HCT116 (cell line): ENCODE data around the gene AMPD1. TPM values are rescaled to one million over a fixed set of nuclear protein-coding genes. Genes with fewer than 3 reads are reported as not detected.

Experiments
- ATAC-seq: fragments of 200-7000 bp; cut with Tn5 transposase; 2 replicates; pipeline ENCODE4 v1.9.1; 2020; ENCODE audit warnings: mild to moderate bottlenecking, moderate library complexity
- BruUV-seq: library from RNA; stranded (reverse); fragments of 400-500 nt; replicated peaks from 2 replicates; lab custom pipeline; 2021; lab: Mats Ljungman, UMichigan
- CTCF ChIA-PET: fragments of 300-600 bp; sonication (Branson Sonifier 250); formaldehyde crosslinking; loops from one replicate; lab custom pipeline; 2021; ENCODE audit warnings: antibody characterized with exemption; lab: Charles Lee
- POLR2A ChIA-PET: fragments of 300-600, 350-600 bp; sonication (Branson Sonifier 250); formaldehyde crosslinking; loops from one replicate; lab custom pipeline; 2021; ENCODE audit warnings: antibody characterized with exemption; lab: Charles Lee
- RAD21 ChIA-PET, 2 experiments: fragments of 300-600 bp; sonication (Branson Sonifier 250); formaldehyde crosslinking; loops; one replicate each; lab custom pipeline; 2023; ENCODE audit warnings: low total read pairs in 2 of 2; ENCODE audit not compliant: uncharacterized antibody in 2 of 2, unreplicated experiment in 2 of 2, low non-redundant PET in 1 of 2; lab: Charles Lee
- DNase-seq: peaks from one replicate; pipeline ENCODE4 v3.0.0-alpha.2; 2010; ENCODE audit warnings: low read depth, low spot score
- H2AFZ ChIP-seq: fragments of 200-600 bp; shearing (Covaris generic), sonication (generic); 2 replicates; pipeline ENCODE4 v1.6.1; 2017; ENCODE audit warnings: low read depth, mixed run types, mixed read lengths, antibody characterized with exemption, low read length; ENCODE audit not compliant: poor library complexity, severe bottlenecking
- H3K27ac ChIP-seq: 2 replicates; pipeline ENCODE4 v1.5.1; 2012; ENCODE audit warnings: low read depth, low read length
- H3K27me3 ChIP-seq: fragments of 200-600 bp; sonication (generic); 2 replicates; pipeline ENCODE4 v1.6.1; 2016; ENCODE audit warnings: mixed run types, low read length, mixed read lengths; ENCODE audit not compliant: insufficient read depth
- H3K36me3 ChIP-seq, 2 experiments: fragments of 200-500 bp in 1 of 2; fragments of 200-600 bp in 1 of 2; sonication (Bioruptor generic) in 1 of 2; sonication (generic) in 1 of 2; 2 replicates each; pipeline versions ENCODE4 v1.5.1 to v1.6.1; 2014 to 2016; ENCODE audit warnings: low read length in 2 of 2, inconsistent platforms in 1 of 2, mixed read lengths in 1 of 2, mixed run types in 1 of 2; ENCODE audit not compliant: insufficient read depth in 2 of 2, control insufficient read depth in 1 of 2
- H3K4me1 ChIP-seq, 2 experiments: fragments of 200-600 bp in 1 of 2; sonication (generic) in 1 of 2; 2 replicates each; pipeline versions ENCODE4 v1.5.1 to v1.6.1; 2012 to 2017; ENCODE audit warnings: low read length in 2 of 2, inconsistent platforms in 1 of 2, mild to moderate bottlenecking in 1 of 2, mixed read lengths in 1 of 2, mixed run types in 1 of 2, moderate library complexity in 1 of 2; ENCODE audit not compliant: insufficient read depth in 2 of 2, control insufficient read depth in 1 of 2
- H3K4me2 ChIP-seq: fragments of 200-600 bp; sonication (generic); 2 replicates; pipeline ENCODE4 v1.6.1; 2017; ENCODE audit warnings: mixed run types, low read length, mixed read lengths
- H3K4me3 ChIP-seq, 2 experiments: fragments of 200-600 bp in 1 of 2; sonication (generic) in 1 of 2; replicated peaks in 1 of 2; 2 replicates each; pipeline ENCODE4 v1.5.1; 2011 to 2016; ENCODE audit warnings: low read length in 2 of 2, control low read depth in 1 of 2, low read depth in 1 of 2, mild to moderate bottlenecking in 1 of 2, mixed read lengths in 1 of 2, mixed run types in 1 of 2
- H3K79me2 ChIP-seq: fragments of 200-600 bp; sonication (generic); 2 replicates; pipeline ENCODE4 v1.6.1; 2017; ENCODE audit warnings: mild to moderate bottlenecking, mixed run types, low read length, moderate library complexity, mixed read lengths; ENCODE audit not compliant: insufficient read depth
- H3K9ac ChIP-seq: fragments of 200-600 bp; sonication (generic); 2 replicates; pipeline ENCODE4 v1.6.1; 2016; ENCODE audit warnings: low read length, mixed read lengths
- H3K9me2 ChIP-seq: fragments of 200-600 bp; sonication (generic), shearing (Covaris generic); 2 replicates; pipeline ENCODE4 v1.6.1; 2017; ENCODE audit warnings: mixed run types, mild to moderate bottlenecking, moderate library complexity; ENCODE audit not compliant: insufficient read depth
- H3K9me3 ChIP-seq, 2 experiments: fragments of 200-500 bp in 1 of 2; fragments of 200-600 bp in 1 of 2; sonication (Bioruptor generic) in 1 of 2; sonication (generic) in 1 of 2; 2 replicates each; pipeline ENCODE4 v1.6.1; 2014 to 2017; ENCODE audit warnings: low read length in 2 of 2, mixed read lengths in 2 of 2, inconsistent platforms in 1 of 2, low read depth in 1 of 2, mild to moderate bottlenecking in 1 of 2, mixed run types in 1 of 2, moderate library complexity in 1 of 2; ENCODE audit not compliant: control insufficient read depth in 1 of 2, insufficient read depth in 1 of 2
- H4K20me1 ChIP-seq: fragments of 200-600 bp; sonication (generic), shearing (Covaris generic); 2 replicates; pipeline ENCODE4 v1.6.1; 2017; ENCODE audit warnings: mixed run types, mild to moderate bottlenecking, moderate library complexity; ENCODE audit not compliant: insufficient read depth
- CEBPB ChIP-seq: IDR thresholded peaks from 2 replicates; pipeline ENCODE4 v1.6.1; 2012; ENCODE audit warnings: low read depth
- EGR1 ChIP-seq: IDR thresholded peaks from 2 replicates; pipeline ENCODE4 v1.6.1; 2012; ENCODE audit warnings: low read depth
- ELF1 ChIP-seq: IDR thresholded peaks from 2 replicates; pipeline ENCODE4 v1.6.1; 2012; ENCODE audit warnings: low read depth, borderline replicate concordance
- EZH2phosphoT487 ChIP-seq: fragments of 200-600 bp; IDR thresholded peaks from 2 replicates; pipeline ENCODE4 v1.6.1; 2018; ENCODE audit warnings: antibody characterized with exemption, borderline replicate concordance
- MAX ChIP-seq: IDR thresholded peaks from 2 replicates; pipeline ENCODE4 v1.6.1; 2012
- POLR2A ChIP-seq: IDR thresholded peaks from 2 replicates; pipeline ENCODE4 v1.7.0; 2011; ENCODE audit warnings: borderline replicate concordance; ENCODE audit not compliant: insufficient read depth, insufficient read length; ENCODE audit errors: extremely low read depth
- REST ChIP-seq: IDR thresholded peaks from 2 replicates; pipeline ENCODE4 v1.6.1; 2012; ENCODE audit warnings: low read depth
- SP1 ChIP-seq: IDR thresholded peaks from 2 replicates; pipeline ENCODE4 v1.6.1; 2012; ENCODE audit warnings: low read depth
- SRF ChIP-seq: IDR thresholded peaks from 2 replicates; pipeline ENCODE4 v1.6.1; 2012; ENCODE audit warnings: low read depth
- TCF7L2 ChIP-seq: IDR thresholded peaks from 2 replicates; pipeline ENCODE4 v1.7.0; 2011; ENCODE audit warnings: borderline replicate concordance, inconsistent platforms; ENCODE audit not compliant: insufficient read depth, insufficient read length; ENCODE audit errors: extremely low read depth
- ZFX ChIP-seq: fragments of 450-650 bp; IDR thresholded peaks from 2 replicates; pipeline ENCODE4 v1.6.1; 2017
- intact Hi-C: fragments of 100-400 bp; cut with micrococcal nuclease; formaldehyde crosslinking; loops from 2 replicates; pipeline ENCODE4 v1.10.0; 2022
- total RNA-seq: library from RNA; stranded (reverse); gene quantifications from one replicate; pipeline ENCODE4 v1.2.1, GENCODE V29; 2021; ENCODE audit not compliant: unreplicated experiment
- TF ChIP-seq, protein P1 (sequence below), 3 experiments: fragments of 200-600 bp in 1 of 3; sonication (generic) in 1 of 3; IDR thresholded peaks in 2 of 3; conservative IDR thresholded peaks in 1 of 3; 2 replicates each; pipeline ENCODE4 v1.5.1; 2012 to 2017; ENCODE audit warnings: low read depth in 2 of 3, low read length in 2 of 3, antibody characterized with exemption in 1 of 3, borderline replicate concordance in 1 of 3, control low read depth in 1 of 3, mild to moderate bottlenecking in 1 of 3, mixed read lengths in 1 of 3, mixed run types in 1 of 3, moderate library complexity in 1 of 3; ENCODE audit not compliant: insufficient read depth in 1 of 3
- TF ChIP-seq, protein P2 (sequence below): IDR thresholded peaks from 2 replicates; pipeline ENCODE4 v1.6.1; 2012

The AMPD1 gene
- total RNA-seq, 1 experiment from 2014 or later: not detected

- TF ChIP-seq CEBPB (no peak), ZFX (no peak), TCF7L2 (no peak), SP1 (no peak), SRF (no peak), EZH2phosphoT487 (no peak)
These were observed 7.4 kb upstream of the AMPD1 start (continued) for GRCh38 chr1:114702737-114703136.

DNA sequence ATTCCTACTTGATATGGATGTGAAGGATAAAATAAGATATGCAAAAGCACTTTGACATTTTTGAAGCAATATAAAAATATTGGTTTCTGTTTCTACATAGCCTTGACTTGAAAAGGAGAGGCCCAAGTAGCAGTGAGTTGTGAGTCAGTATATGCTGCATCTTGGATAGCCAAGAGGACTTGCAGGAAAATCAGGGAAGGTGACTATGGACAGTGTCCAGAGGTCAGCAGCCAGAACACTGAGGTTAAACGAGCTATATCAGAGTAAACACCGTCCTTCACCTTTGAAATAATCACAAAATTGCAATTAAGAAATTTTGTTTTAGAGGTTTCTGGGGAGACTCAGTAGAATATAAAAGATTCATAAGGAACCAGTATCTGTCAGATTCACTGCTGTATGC is 6.6 kb upstream of the AMPD1 start:
- ChIA-PET POLR2A (no interaction called here), RAD21 (no interaction called here), CTCF (no interaction called here)
- Histone ChIP-seq H4K20me1 (no peaks in the 10 kb centered on the region), H3K4me1 (no peaks in the 10 kb centered on the region), H3K9me2 (no peaks in the 10 kb centered on the region), H3K27ac (no peak overlapping the region), H3K4me3 (no peak overlapping the region), H3K79me2 (no peaks in the 10 kb centered on the region), H3K9ac (no peak overlapping the region), H3K27me3 (no peaks in the 10 kb centered on the region), H3K36me3 (peaks cover 5% of the 10 kb centered on the region in 2 experiments; a peak in 3 of 4 replicates), H3K9me3 (no peaks in the 10 kb centered on the region), H2AFZ (no peak overlapping the region), H3K4me2 (no peak overlapping the region)
- TF ChIP-seq MAX: no peak
- no TSS peak for BruUV-seq
- DNase-seq (no peak), ATAC-seq (no peak)
- intact Hi-C loops: no loop called here

GRCh38 chr1:114700036-114700600 is 4.8 kb upstream of the AMPD1 start:
- BruUV-seq: no TSS peak
- ChIA-PET RAD21 (no interaction called here), CTCF (no interaction called here), POLR2A (no interaction called here)
- H3K9me3 ChIP-seq: no peaks in the 10 kb centered on the region
- H3K36me3 ChIP-seq: no peaks in the 10 kb centered on the region
- no peaks in the 10 kb centered on the region for H3K27me3 ChIP-seq
- ATAC-seq (no peak), DNase-seq (no peak)
- no peak overlapping the region for H2AFZ ChIP-seq
- H4K20me1 ChIP-seq: no peaks in the 10 kb centered on the region
- H3K27ac ChIP-seq: no peak overlapping the region
- no peaks in the 10 kb centered on the region for H3K79me2 ChIP-seq
- H3K9ac ChIP-seq: no peak overlapping the region
- no peaks in the 10 kb centered on the region for H3K4me1 ChIP-seq
- no peak overlapping the region for H3K4me3 ChIP-seq
- no peak for TF ChIP-seq ZFX
- TF ChIP-seq MAX: no peak
- TF ChIP-seq, protein P1, sequence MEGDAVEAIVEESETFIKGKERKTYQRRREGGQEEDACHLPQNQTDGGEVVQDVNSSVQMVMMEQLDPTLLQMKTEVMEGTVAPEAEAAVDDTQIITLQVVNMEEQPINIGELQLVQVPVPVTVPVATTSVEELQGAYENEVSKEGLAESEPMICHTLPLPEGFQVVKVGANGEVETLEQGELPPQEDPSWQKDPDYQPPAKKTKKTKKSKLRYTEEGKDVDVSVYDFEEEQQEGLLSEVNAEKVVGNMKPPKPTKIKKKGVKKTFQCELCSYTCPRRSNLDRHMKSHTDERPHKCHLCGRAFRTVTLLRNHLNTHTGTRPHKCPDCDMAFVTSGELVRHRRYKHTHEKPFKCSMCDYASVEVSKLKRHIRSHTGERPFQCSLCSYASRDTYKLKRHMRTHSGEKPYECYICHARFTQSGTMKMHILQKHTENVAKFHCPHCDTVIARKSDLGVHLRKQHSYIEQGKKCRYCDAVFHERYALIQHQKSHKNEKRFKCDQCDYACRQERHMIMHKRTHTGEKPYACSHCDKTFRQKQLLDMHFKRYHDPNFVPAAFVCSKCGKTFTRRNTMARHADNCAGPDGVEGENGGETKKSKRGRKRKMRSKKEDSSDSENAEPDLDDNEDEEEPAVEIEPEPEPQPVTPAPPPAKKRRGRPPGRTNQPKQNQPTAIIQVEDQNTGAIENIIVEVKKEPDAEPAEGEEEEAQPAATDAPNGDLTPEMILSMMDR (IDR thresholded peaks at IDR 0.05 in 2 of 3, conservative IDR thresholded peaks at IDR 0.05 in 1 of 3; ENCODE audit: borderline replicate concordance in 1 of 3, insufficient read depth in 1 of 3, low read depth in 2 of 3, low read length in 2 of 3): no peak
- TF ChIP-seq REST: no peak
- no peak for TF ChIP-seq POLR2A
- no peak for TF ChIP-seq EGR1
- no peak for TF ChIP-seq EZH2phosphoT487
- TF ChIP-seq ELF1: no peak
- TF ChIP-seq, protein P2, sequence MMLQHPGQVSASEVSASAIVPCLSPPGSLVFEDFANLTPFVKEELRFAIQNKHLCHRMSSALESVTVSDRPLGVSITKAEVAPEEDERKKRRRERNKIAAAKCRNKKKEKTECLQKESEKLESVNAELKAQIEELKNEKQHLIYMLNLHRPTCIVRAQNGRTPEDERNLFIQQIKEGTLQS: no peak
- no peak overlapping the region for H3K4me2 ChIP-seq
- intact Hi-C loops: no loop called here
- H3K9me2 ChIP-seq: no peaks in the 10 kb centered on the region
